ENCODE measurements around the gene MYO6.

MYO6 gene

GRCh38 chr6:75813476-75814250, 64.6 kb downstream of the MYO6 start:
- TF ChIP-seq, protein P1, sequence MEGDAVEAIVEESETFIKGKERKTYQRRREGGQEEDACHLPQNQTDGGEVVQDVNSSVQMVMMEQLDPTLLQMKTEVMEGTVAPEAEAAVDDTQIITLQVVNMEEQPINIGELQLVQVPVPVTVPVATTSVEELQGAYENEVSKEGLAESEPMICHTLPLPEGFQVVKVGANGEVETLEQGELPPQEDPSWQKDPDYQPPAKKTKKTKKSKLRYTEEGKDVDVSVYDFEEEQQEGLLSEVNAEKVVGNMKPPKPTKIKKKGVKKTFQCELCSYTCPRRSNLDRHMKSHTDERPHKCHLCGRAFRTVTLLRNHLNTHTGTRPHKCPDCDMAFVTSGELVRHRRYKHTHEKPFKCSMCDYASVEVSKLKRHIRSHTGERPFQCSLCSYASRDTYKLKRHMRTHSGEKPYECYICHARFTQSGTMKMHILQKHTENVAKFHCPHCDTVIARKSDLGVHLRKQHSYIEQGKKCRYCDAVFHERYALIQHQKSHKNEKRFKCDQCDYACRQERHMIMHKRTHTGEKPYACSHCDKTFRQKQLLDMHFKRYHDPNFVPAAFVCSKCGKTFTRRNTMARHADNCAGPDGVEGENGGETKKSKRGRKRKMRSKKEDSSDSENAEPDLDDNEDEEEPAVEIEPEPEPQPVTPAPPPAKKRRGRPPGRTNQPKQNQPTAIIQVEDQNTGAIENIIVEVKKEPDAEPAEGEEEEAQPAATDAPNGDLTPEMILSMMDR (IDR thresholded peaks at IDR 0.05): no peak

DNA sequence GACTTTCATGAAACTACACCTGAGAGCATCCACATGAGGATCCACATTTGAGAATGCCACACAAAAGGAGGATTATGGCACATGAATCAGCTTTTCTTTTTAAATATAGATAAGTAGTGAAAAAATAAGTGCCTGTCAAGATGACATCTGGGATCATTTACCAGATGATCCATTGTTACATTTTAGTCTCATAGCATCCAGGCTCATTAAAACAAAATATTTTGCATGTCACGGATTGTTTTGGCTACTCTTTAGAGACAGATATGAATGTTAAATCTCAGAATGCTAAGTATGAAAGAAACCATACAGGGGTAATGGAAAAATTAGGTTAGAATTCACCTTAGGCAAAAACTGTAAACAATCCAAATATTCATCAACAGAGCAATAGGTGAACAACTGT, 66.7 kb downstream of the MYO6 start:
- TF ChIP-seq, protein P1 (IDR thresholded peaks at IDR 0.05): no peak

- TF ChIP-seq, protein P1 (IDR thresholded peaks at IDR 0.05): no peak
These were observed 69.2 kb downstream of the MYO6 start for GRCh38 chr6:75818098-75818855.

GRCh38 chr6:75819776-75820487, 70.9 kb downstream of the MYO6 start:
- TF ChIP-seq, protein P1 (IDR thresholded peaks at IDR 0.05): no peak

DNA sequence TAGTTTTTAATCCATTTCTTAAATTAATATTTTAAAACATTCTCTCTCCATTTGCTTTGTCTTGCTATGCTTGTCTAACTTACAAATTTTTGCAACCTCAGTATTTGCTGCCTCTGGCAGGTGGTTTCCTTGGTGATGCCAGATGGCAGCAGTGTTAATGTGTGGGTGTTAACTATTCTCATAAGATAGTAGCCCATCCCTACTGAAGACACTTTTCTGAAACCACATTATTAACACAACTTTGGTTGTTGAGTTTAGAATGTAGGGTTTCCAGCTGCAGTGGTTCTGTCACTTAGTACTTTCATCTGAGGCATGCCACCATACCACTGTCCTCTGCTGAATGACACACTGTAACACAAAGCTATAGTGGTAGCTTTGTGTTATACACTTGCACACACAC, 75.1 kb downstream of the MYO6 start:
- TF ChIP-seq, protein P1 (IDR thresholded peaks at IDR 0.05): no peak

DNA sequence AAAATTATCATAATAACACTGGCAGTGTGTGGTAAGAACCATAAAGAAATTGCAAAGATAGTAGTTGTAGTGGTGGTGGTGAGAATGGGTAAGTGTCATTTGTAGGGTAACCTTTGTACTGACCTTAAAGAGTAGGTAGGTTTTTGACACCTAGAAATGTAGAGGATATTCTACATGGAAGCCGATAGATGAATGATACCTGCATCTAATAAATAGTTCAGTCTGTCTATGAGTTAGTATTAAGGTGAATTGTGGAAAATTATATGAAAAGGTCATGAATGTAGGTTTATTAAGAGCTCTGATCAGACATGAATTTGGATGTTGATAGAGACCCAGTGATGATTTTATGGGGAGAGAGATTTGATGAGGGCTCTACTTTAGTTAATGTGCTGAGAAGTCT, 78.1 kb downstream of the MYO6 start:
- TF ChIP-seq, protein P1 (IDR thresholded peaks at IDR 0.05): no peak
